SH-SY5Y (cell line): ENCODE measurements around the gene NKX2-2.

Experiments
- GATA2 ChIP-seq: IDR thresholded peaks from 2 replicates; pipeline ENCODE4 v1.6.1; 2011; ENCODE audit warnings: mild to moderate bottlenecking, low read depth, low read length
- GATA3 ChIP-seq: IDR thresholded peaks from 2 replicates; pipeline ENCODE4 v1.6.1; 2011; ENCODE audit warnings: low read depth, mild to moderate bottlenecking, low read length, moderate library complexity

DNA sequence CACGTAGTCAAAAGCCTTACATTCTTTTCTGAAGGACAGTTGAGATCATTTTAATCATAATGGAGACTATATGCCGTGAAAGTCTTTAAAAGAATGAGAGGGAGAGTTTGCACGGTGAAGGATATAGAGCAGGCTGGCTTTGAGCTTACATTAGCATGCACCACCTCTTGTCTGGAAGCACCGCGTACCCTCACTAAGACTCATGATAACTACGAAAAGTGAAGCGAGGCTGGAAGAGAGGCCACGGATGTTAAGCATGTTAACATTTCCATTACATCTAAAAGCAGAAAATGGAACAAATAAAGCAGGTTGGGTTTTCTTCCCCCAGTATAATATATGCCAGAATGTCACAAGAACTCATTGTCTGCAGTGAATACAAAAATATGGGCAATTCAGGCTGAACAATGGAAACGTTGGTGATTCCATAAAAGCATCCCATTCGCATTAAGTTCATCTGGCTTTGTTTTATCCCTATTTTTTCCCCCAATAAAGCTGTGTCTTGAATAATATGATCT, 40.6 kb upstream of the NKX2-2 start:
- TF ChIP-seq GATA3: no peak
- TF ChIP-seq GATA2: no peak
